ENCODE measurements around the gene HLA-DRB5.

Gene HLA-DRB5

DNA sequence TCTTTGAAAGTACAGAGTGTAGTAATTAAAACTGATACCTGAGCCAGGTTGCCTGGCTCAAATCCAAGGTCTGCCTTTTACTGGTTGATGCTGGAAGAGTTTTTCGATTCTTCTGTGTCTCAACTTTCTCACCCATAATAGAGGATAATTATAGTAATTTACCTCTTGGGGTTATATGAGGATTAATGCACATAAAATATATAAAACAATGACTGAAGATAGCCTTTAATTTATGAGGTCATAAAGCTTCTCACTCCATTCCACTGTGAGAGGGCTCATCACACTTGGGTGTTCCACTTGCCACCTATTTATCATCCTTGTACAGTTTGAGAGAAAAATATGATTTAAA lies 10.2 kb downstream of the HLA-DRB5 start:
- no peak overlapping the region for H3K27ac ChIP-seq (ENCODE audit: low read length)
- no peak for TF ChIP-seq EZH2 (IDR thresholded peaks at IDR 0.05; ENCODE audit: borderline replicate concordance, low read depth, low read length, severe bottlenecking)
- TF ChIP-seq, protein P1, sequence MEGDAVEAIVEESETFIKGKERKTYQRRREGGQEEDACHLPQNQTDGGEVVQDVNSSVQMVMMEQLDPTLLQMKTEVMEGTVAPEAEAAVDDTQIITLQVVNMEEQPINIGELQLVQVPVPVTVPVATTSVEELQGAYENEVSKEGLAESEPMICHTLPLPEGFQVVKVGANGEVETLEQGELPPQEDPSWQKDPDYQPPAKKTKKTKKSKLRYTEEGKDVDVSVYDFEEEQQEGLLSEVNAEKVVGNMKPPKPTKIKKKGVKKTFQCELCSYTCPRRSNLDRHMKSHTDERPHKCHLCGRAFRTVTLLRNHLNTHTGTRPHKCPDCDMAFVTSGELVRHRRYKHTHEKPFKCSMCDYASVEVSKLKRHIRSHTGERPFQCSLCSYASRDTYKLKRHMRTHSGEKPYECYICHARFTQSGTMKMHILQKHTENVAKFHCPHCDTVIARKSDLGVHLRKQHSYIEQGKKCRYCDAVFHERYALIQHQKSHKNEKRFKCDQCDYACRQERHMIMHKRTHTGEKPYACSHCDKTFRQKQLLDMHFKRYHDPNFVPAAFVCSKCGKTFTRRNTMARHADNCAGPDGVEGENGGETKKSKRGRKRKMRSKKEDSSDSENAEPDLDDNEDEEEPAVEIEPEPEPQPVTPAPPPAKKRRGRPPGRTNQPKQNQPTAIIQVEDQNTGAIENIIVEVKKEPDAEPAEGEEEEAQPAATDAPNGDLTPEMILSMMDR (IDR thresholded peaks at IDR 0.05; ENCODE audit: borderline replicate concordance, extremely low read depth, low read length, poor library complexity, severe bottlenecking): no peak
- no peaks in the 10 kb centered on the region for H4K20me1 ChIP-seq (ENCODE audit: insufficient read depth, low read length)
- no peaks in the 10 kb centered on the region for H3K4me1 ChIP-seq (ENCODE audit: insufficient read depth, low read length)
- no peak overlapping the region for H3K4me2 ChIP-seq (ENCODE audit: insufficient read depth, low read length)
- no peaks in the 10 kb centered on the region for H3K27me3 ChIP-seq (ENCODE audit: insufficient read depth, low read length, poor library complexity)
- H2AFZ ChIP-seq (ENCODE audit: low read depth, low read length): no peak overlapping the region
- no peak for DNase-seq
- no peak for ATAC-seq (ENCODE audit: insufficient read depth, low read depth)
- no peaks in the 10 kb centered on the region for H3K79me2 ChIP-seq (ENCODE audit: insufficient read depth, low read length)
- no peak overlapping the region for H3K9ac ChIP-seq (ENCODE audit: low read depth, low read length)
- H3K9me3 ChIP-seq (ENCODE audit: insufficient read depth, low read length, severe bottlenecking): no peaks in the 10 kb centered on the region
- H3K4me3 ChIP-seq (ENCODE audit: low read depth in 1 of 2, low read length in 2 of 2): no peak overlapping the region
- H3K36me3 ChIP-seq (ENCODE audit: insufficient read depth, low read length): no peaks in the 10 kb centered on the region

DNA sequence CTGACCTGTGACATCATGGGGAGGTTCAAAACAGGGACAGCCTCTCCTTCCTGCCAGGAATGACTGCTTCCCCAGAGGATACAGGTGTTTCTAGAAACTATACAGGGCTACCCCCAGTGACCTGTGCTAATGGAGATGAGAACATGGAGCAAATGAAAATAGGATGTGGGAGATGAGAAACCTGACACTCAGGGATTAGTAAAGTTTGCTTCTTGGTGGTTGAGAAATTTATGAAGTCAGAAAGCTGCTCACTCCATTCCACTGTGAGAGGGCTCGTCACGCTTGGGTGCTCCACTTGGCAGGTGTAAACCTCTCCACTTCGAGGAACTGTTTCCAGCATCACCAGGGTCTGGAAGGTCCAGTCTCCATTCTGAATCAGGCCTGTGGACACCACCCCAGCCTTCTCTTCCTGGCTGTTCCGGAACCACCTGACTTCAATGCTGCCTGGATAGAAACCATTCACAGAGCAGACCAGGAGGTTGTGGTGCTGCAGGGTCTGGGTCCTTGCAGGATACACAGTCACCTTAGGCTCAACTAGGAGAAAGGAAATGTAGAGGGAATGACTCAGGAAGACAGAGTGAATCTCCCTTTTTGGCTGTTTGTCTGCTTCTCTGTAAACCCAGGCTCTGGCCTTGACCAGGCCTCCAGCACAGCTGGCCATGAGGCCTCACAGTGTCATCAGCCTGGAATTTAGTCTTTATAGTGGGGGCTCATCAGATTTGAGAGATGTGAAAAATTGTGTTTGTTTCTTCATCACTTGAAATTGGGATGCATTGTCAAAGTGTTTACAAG lies 10.8 kb downstream of the HLA-DRB5 start:
- Histone ChIP-seq H3K4me2 (ENCODE audit: insufficient read depth, low read length) (no peak overlapping the region), H3K27me3 (ENCODE audit: insufficient read depth, low read length, poor library complexity) (no peaks in the 10 kb centered on the region), H3K79me2 (ENCODE audit: insufficient read depth, low read length) (no peaks in the 10 kb centered on the region), H3K4me3 (ENCODE audit: low read depth in 1 of 2, low read length in 2 of 2) (no peak overlapping the region), H3K9me3 (ENCODE audit: insufficient read depth, low read length, severe bottlenecking) (no peaks in the 10 kb centered on the region), H3K36me3 (ENCODE audit: insufficient read depth, low read length) (no peaks in the 10 kb centered on the region), H3K27ac (ENCODE audit: low read length) (no peak overlapping the region), H2AFZ (ENCODE audit: low read depth, low read length) (no peak overlapping the region), H3K4me1 (ENCODE audit: insufficient read depth, low read length) (no peaks in the 10 kb centered on the region), H3K9ac (ENCODE audit: low read depth, low read length) (no peak overlapping the region), H4K20me1 (ENCODE audit: insufficient read depth, low read length) (no peaks in the 10 kb centered on the region)
- TF ChIP-seq, protein P1 (IDR thresholded peaks at IDR 0.05; ENCODE audit: borderline replicate concordance, extremely low read depth, low read length, poor library complexity, severe bottlenecking): no peak
- TF ChIP-seq EZH2 (IDR thresholded peaks at IDR 0.05; ENCODE audit: borderline replicate concordance, low read depth, low read length, severe bottlenecking): no peak
- ATAC-seq (ENCODE audit: insufficient read depth, low read depth): no peak
- no peak for DNase-seq

DNA sequence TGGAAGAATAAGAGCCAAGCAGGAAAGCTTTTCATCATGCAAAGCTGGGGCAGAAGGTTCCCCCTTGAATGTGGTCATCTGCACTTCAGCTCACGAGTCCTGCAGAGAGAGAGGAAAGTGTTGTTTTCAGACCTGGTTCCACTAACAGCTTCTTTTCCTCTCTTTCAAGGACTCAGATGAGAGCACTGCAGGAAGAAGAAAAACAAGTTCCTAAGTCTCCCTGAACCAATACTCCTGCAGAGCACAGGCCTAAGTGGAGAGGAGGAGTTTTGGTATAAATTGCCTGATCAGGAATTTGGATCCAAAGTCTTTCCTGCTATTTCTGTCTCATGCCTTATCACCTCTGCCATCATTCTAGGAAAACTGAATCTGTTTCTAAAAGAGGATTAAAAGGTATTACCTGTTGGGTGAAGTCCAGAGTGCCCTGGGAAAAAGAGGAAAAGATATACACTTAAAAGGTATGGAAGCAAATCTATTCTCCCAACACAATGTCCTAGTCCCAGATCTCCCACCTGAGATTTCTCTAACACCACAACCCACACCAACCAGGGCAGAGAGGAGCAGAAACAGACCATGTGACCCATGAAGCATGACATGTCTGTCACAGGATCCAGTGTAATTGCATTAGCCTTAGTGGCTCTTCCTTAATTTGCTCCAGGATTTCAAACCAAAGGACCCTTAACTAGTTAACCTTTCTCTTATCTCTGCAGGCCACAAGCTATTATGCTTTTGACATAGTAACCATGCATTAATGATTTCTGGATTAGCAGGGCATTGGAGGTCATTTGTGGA lies 12.2 kb downstream of the HLA-DRB5 start:
- no peak for ATAC-seq (ENCODE audit: insufficient read depth, low read depth)
- Histone ChIP-seq H3K27ac (ENCODE audit: low read length) (no peak overlapping the region), H3K27me3 (ENCODE audit: insufficient read depth, low read length, poor library complexity) (no peaks in the 10 kb centered on the region), H2AFZ (ENCODE audit: low read depth, low read length) (no peak overlapping the region), H3K36me3 (ENCODE audit: insufficient read depth, low read length) (no peaks in the 10 kb centered on the region), H3K4me1 (ENCODE audit: insufficient read depth, low read length) (no peaks in the 10 kb centered on the region), H3K79me2 (ENCODE audit: insufficient read depth, low read length) (no peaks in the 10 kb centered on the region), H4K20me1 (ENCODE audit: insufficient read depth, low read length) (no peaks in the 10 kb centered on the region), H3K9me3 (ENCODE audit: insufficient read depth, low read length, severe bottlenecking) (no peaks in the 10 kb centered on the region), H3K4me3 (ENCODE audit: low read depth in 1 of 2, low read length in 2 of 2) (no peak overlapping the region), H3K4me2 (ENCODE audit: insufficient read depth, low read length) (no peak overlapping the region), H3K9ac (ENCODE audit: low read depth, low read length) (no peak overlapping the region)
- no peak for TF ChIP-seq EZH2 (IDR thresholded peaks at IDR 0.05; ENCODE audit: borderline replicate concordance, low read depth, low read length, severe bottlenecking)
- TF ChIP-seq, protein P1 (IDR thresholded peaks at IDR 0.05; ENCODE audit: borderline replicate concordance, extremely low read depth, low read length, poor library complexity, severe bottlenecking): no peak
- no peak for DNase-seq

All from DND-41 (cell line).